ENCODE results near the gene ATRNL1. TPM values are rescaled to one million over a fixed set of nuclear protein-coding genes. Genes with fewer than 3 reads are reported as not detected.

Gene ATRNL1
- total and polyA plus RNA-seq, 2 of the 8 experiments (the other 6 are each of a cell fraction or from before 2014, with no cell fraction given), result 5.1 to 17.6 TPM

DNA sequence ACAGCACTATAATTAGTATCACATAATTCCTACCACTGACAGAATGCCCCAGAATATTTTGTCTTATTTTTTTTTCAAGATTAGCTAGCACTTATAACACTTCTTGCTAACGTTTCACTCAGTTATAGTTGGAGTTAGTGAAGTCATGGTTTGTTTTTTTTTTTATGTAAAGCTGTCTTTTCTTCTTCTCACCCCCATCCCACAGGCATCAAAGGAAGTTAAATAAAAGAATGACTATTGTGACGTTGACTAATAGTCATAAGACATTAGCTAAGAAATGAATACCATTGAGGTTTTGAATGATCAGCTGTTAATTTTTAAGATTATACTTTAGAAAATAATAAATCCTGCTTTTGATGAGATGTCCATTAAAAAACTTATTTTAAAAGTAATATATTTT is 681.6 kb downstream of the ATRNL1 start (continued):
- TF ChIP-seq, protein P1, sequence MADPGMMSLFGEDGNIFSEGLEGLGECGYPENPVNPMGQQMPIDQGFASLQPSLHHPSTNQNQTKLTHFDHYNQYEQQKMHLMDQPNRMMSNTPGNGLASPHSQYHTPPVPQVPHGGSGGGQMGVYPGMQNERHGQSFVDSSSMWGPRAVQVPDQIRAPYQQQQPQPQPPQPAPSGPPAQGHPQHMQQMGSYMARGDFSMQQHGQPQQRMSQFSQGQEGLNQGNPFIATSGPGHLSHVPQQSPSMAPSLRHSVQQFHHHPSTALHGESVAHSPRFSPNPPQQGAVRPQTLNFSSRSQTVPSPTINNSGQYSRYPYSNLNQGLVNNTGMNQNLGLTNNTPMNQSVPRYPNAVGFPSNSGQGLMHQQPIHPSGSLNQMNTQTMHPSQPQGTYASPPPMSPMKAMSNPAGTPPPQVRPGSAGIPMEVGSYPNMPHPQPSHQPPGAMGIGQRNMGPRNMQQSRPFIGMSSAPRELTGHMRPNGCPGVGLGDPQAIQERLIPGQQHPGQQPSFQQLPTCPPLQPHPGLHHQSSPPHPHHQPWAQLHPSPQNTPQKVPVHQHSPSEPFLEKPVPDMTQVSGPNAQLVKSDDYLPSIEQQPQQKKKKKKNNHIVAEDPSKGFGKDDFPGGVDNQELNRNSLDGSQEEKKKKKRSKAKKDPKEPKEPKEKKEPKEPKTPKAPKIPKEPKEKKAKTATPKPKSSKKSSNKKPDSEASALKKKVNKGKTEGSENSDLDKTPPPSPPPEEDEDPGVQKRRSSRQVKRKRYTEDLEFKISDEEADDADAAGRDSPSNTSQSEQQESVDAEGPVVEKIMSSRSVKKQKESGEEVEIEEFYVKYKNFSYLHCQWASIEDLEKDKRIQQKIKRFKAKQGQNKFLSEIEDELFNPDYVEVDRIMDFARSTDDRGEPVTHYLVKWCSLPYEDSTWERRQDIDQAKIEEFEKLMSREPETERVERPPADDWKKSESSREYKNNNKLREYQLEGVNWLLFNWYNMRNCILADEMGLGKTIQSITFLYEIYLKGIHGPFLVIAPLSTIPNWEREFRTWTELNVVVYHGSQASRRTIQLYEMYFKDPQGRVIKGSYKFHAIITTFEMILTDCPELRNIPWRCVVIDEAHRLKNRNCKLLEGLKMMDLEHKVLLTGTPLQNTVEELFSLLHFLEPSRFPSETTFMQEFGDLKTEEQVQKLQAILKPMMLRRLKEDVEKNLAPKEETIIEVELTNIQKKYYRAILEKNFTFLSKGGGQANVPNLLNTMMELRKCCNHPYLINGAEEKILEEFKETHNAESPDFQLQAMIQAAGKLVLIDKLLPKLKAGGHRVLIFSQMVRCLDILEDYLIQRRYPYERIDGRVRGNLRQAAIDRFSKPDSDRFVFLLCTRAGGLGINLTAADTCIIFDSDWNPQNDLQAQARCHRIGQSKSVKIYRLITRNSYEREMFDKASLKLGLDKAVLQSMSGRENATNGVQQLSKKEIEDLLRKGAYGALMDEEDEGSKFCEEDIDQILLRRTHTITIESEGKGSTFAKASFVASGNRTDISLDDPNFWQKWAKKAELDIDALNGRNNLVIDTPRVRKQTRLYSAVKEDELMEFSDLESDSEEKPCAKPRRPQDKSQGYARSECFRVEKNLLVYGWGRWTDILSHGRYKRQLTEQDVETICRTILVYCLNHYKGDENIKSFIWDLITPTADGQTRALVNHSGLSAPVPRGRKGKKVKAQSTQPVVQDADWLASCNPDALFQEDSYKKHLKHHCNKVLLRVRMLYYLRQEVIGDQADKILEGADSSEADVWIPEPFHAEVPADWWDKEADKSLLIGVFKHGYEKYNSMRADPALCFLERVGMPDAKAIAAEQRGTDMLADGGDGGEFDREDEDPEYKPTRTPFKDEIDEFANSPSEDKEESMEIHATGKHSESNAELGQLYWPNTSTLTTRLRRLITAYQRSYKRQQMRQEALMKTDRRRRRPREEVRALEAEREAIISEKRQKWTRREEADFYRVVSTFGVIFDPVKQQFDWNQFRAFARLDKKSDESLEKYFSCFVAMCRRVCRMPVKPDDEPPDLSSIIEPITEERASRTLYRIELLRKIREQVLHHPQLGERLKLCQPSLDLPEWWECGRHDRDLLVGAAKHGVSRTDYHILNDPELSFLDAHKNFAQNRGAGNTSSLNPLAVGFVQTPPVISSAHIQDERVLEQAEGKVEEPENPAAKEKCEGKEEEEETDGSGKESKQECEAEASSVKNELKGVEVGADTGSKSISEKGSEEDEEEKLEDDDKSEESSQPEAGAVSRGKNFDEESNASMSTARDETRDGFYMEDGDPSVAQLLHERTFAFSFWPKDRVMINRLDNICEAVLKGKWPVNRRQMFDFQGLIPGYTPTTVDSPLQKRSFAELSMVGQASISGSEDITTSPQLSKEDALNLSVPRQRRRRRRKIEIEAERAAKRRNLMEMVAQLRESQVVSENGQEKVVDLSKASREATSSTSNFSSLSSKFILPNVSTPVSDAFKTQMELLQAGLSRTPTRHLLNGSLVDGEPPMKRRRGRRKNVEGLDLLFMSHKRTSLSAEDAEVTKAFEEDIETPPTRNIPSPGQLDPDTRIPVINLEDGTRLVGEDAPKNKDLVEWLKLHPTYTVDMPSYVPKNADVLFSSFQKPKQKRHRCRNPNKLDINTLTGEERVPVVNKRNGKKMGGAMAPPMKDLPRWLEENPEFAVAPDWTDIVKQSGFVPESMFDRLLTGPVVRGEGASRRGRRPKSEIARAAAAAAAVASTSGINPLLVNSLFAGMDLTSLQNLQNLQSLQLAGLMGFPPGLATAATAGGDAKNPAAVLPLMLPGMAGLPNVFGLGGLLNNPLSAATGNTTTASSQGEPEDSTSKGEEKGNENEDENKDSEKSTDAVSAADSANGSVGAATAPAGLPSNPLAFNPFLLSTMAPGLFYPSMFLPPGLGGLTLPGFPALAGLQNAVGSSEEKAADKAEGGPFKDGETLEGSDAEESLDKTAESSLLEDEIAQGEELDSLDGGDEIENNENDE (IDR thresholded peaks at IDR 0.05; ENCODE audit: insufficient replicate concordance, low read length), result no peak
- TF ChIP-seq NRF1 (IDR thresholded peaks at IDR 0.05; ENCODE audit: low read depth, low read length) (no peak), GABPA (IDR thresholded peaks at IDR 0.05; ENCODE audit: borderline replicate concordance, insufficient read depth, low read length) (no peak), MAFK (IDR thresholded peaks at IDR 0.05; ENCODE audit: low read depth, low read length) (no peak)

All from H1 (cell line).